SK-N-SH treated with all-trans-retinoic acid at 6 μM for 48 hours (cell line): ENCODE results near the gene CGN.

Experiments used
- ARNTL ChIP-seq: fragments of 450-650 bp; formaldehyde crosslinking; IDR thresholded peaks from 2 replicates; pipeline ENCODE4 v1.5.0; 2020; ENCODE audit warnings: low read depth, mild to moderate bottlenecking, moderate library complexity, borderline replicate concordance
- BACH2 ChIP-seq: fragments of 250-450 bp; sonication (Bioruptor Pico); IDR thresholded peaks from 2 replicates; pipeline ENCODE4 v1.9.0; 2021; ENCODE audit warnings: mild to moderate bottlenecking, borderline replicate concordance
- CREB5 ChIP-seq: fragments of 250-450 bp; sonication (Bioruptor Pico); IDR thresholded peaks from 2 replicates; pipeline ENCODE4 v1.5.1; 2020; ENCODE audit warnings: low read depth, mild to moderate bottlenecking, moderate library complexity
- GLIS3 ChIP-seq: fragments of 250-450 bp; sonication (Bioruptor Pico); IDR thresholded peaks from 2 replicates; pipeline ENCODE4 v1.5.0; 2020; ENCODE audit warnings: mild to moderate bottlenecking, moderate library complexity
- OSR1 ChIP-seq: fragments of 250-450 bp; sonication (Bioruptor Pico); IDR thresholded peaks from 2 replicates; pipeline ENCODE4 v1.8.0; 2022; ENCODE audit warnings: moderate library complexity, mild to moderate bottlenecking, inconsistent platforms
- PATZ1 ChIP-seq: fragments of 250-450 bp; sonication (Bioruptor Pico); IDR thresholded peaks from 2 replicates; pipeline ENCODE4 v1.8.0; 2020; ENCODE audit warnings: mild to moderate bottlenecking, moderate library complexity, borderline replicate concordance
- POU6F1 ChIP-seq: fragments of 250-450 bp; sonication (Bioruptor Pico); IDR thresholded peaks from 2 replicates; pipeline ENCODE4 v1.8.0; 2021; ENCODE audit warnings: low read depth, mild to moderate bottlenecking, moderate library complexity, borderline replicate concordance
- PPARA ChIP-seq: fragments of 250-450 bp; sonication (Bioruptor Pico); IDR thresholded peaks from 2 replicates; pipeline ENCODE4 v1.5.0; 2020; ENCODE audit warnings: mild to moderate bottlenecking, borderline replicate concordance
- RARB ChIP-seq: fragments of 250-450 bp; sonication (Bioruptor Pico); IDR thresholded peaks from 2 replicates; pipeline ENCODE4 v1.8.0; 2021; ENCODE audit warnings: mild to moderate bottlenecking, moderate library complexity
- SNAI2 ChIP-seq: fragments of 250-450 bp; sonication (Bioruptor Pico); IDR thresholded peaks from 2 replicates; pipeline ENCODE4 v1.5.0; 2020; ENCODE audit warnings: mild to moderate bottlenecking, moderate library complexity
- TOX ChIP-seq: fragments of 250-450 bp; sonication (Bioruptor Pico); IDR thresholded peaks from 2 replicates; pipeline ENCODE4 v1.8.0; 2021; ENCODE audit warnings: mild to moderate bottlenecking, moderate library complexity, borderline replicate concordance
- ZC3H10 ChIP-seq: fragments of 250-450 bp; sonication (Bioruptor Pico); IDR thresholded peaks from 2 replicates; pipeline ENCODE4 v1.5.1; 2021; ENCODE audit warnings: mild to moderate bottlenecking, moderate library complexity
- ZFP3 ChIP-seq: fragments of 250-450 bp; sonication (Bioruptor Pico); IDR thresholded peaks from 2 replicates; pipeline ENCODE4 v1.5.0; 2020; ENCODE audit warnings: mild to moderate bottlenecking, moderate library complexity
- ZNF70 ChIP-seq: fragments of 450-650 bp; formaldehyde crosslinking; IDR thresholded peaks from 2 replicates; pipeline ENCODE4 v1.5.0; 2020; ENCODE audit warnings: mild to moderate bottlenecking, moderate library complexity

- TF ChIP-seq PATZ1 (CRISPR knock-in tag) (no peak), RARB (CRISPR knock-in tag) (no peak), POU6F1 (CRISPR knock-in tag) (no peak), ZFP3 (CRISPR knock-in tag) (no peak), ZC3H10 (CRISPR knock-in tag) (no peak), PPARA (CRISPR knock-in tag) (no peak), BACH2 (CRISPR knock-in tag) (no peak), ZNF70 (CRISPR knock-in tag) (no peak), CREB5 (CRISPR knock-in tag) (no peak), SNAI2 (CRISPR knock-in tag) (no peak), OSR1 (CRISPR knock-in tag) (no peak), GLIS3 (CRISPR knock-in tag) (no peak), ARNTL (no peak), TOX (CRISPR knock-in tag) (no peak)
Observed at GRCh38 chr1:151526735-151527525, 15.7 kb downstream of the CGN start.
